Vagina (tissue), 2 donors: ENCODE measurements around the gene EYA4.

Experiments
- POLR2AphosphoS5 ChIP-seq, 2 donors: sonication (generic); formaldehyde crosslinking; IDR thresholded peaks; one replicate each; pipeline ENCODE4 v1.9.0; 2017; ENCODE audit warnings: antibody characterized with exemption in 2 of 2, mild to moderate bottlenecking in 2 of 2, low read depth in 1 of 2; ENCODE audit not compliant: insufficient read depth in 1 of 2
- TF ChIP-seq, protein P1 (sequence below), 3 experiments: fragments of 450-650 bp in 2 of 3; fragments of 200-600 bp in 1 of 3; sonication (generic) in 1 of 3; IDR thresholded peaks; one replicate each; pipeline ENCODE4 v1.5.1; 2017 to 2019; ENCODE audit warnings: antibody characterized with exemption in 3 of 3, mild to moderate bottlenecking in 2 of 3, moderate library complexity in 2 of 3

DNA sequence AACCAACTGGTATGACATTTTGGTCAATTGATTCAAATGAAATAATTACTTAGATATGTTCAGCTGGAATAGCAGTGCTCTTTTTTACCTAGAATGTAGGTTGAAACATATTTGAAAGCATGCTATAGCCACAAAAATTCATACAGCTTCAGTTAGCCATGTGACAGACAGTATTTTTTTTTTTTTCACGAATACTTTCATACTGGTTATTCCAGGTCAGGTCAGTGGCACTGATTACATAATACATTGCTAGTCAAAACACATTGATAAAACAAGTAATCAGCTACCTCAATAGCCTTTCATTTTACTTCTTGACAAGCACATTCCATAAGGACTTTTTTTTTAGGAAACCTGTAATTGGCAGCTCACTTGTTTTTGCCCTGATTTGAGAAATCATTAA, 222.6 kb downstream of the EYA4 start:
- TF ChIP-seq, protein P1, sequence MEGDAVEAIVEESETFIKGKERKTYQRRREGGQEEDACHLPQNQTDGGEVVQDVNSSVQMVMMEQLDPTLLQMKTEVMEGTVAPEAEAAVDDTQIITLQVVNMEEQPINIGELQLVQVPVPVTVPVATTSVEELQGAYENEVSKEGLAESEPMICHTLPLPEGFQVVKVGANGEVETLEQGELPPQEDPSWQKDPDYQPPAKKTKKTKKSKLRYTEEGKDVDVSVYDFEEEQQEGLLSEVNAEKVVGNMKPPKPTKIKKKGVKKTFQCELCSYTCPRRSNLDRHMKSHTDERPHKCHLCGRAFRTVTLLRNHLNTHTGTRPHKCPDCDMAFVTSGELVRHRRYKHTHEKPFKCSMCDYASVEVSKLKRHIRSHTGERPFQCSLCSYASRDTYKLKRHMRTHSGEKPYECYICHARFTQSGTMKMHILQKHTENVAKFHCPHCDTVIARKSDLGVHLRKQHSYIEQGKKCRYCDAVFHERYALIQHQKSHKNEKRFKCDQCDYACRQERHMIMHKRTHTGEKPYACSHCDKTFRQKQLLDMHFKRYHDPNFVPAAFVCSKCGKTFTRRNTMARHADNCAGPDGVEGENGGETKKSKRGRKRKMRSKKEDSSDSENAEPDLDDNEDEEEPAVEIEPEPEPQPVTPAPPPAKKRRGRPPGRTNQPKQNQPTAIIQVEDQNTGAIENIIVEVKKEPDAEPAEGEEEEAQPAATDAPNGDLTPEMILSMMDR (IDR thresholded peaks at IDR 0.05) = no peak
- no peak for TF ChIP-seq POLR2AphosphoS5 (IDR thresholded peaks at IDR 0.05; ENCODE audit: insufficient read depth in 1 of 2, low read depth in 1 of 2)
